Stimulated activated CD8-positive, alpha-beta memory T cell treated with anti-CD3 and anti-CD28 coated beads, Interleukin-7, amount 100 ng/mL, for 48 hours (primary cell): Measurements from ENCODE around the gene GTSE1.
A peak's percentile ranks its signal among the peaks of the same experiment; 100 is the strongest.

Experiments
- DNase-seq, 2 donors: peaks; one replicate each; pipeline ENCODE4 v3.0.0-alpha.2; 2020; ENCODE audit warnings: low read depth in 1 of 2; ENCODE audit errors: extremely low read depth in 1 of 2

GTSE1 gene

GRCh38 chr22:46323162-46323561 lies 26.5 kb downstream of the GTSE1 start:
- DNase-seq: no peak

GRCh38 chr22:46326066-46326680 lies 29.5 kb downstream of the GTSE1 start:
- no peak for DNase-seq

DNA sequence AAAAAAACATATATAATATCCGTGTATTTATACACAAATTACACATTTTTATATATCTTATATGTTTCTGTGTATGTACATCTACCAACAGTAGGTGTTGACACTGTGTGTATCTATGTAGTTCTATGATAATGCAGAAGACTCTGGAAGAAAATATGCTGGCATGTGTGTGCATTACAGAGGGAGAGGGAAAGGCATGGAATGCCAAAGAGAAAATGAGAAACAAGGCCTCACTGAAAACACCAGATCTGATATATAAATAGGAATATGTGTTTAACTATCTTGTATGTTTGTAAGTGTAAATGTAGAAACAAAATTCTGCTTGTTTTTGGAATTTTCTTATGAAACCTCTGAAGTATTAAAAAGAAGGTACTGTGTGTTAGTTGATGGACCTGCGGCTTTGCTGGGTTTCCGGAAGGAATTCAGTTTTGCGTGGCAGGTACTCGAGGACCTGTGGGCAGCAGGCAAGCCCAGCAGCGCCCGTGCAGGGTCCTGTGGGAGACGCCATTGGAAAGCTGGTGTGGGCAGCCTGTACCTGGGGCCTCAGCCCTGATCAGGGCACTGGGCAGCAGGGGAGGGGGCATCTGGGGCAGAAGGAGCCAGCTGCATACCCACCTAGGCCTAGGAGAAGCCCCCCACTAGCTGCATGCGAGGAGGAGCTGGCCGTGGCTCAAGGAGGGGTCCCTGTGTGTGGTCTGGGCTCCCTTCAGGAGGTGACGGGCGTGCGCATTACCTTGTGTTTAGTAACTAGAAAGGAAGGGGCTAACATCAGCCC lies 31.2 kb downstream of the GTSE1 start:
- no peak for DNase-seq

DNA sequence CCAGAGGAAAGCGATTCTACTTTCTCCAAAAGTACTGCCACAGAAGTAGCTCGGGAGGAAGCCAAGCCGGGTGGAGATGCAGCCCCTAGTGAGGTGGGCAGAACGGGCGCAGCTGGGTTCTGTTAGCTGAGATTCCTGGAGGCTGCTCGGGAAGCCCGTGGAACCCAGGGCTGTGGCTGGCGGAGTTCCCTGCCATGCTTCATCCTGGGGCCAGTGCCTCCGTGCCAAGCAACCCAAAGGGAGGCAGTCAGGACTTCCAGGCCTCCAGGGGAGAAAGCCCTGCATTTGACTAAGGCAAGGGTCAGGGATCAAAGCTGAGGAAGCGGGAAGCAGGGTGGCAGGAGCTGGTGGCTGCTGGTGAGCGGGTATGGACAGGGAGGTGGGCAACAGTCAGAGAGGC lies 32.1 kb downstream of the GTSE1 start:
- no peak for DNase-seq

DNA sequence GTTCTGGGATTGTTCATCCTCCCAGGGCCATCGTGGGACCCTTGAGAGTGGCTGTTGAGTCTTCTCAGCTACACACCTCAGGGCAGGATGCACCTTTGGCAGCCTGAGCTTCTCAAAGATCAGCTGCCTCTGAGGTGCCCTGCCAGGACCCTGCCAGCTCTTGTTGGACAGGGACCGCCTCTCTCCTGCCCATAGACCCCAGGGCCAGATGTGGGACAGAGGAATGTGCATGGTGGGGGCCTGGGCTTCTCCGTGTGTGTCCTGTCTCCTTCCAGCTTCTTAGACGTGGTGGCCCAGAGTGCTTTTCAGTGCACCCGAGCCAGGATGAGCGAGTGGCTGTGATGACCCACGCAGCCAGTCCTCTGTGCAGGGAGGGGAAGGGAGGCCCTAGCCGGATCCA lies 32.9 kb downstream of the GTSE1 start:
- DNase-seq: no peak

DNA sequence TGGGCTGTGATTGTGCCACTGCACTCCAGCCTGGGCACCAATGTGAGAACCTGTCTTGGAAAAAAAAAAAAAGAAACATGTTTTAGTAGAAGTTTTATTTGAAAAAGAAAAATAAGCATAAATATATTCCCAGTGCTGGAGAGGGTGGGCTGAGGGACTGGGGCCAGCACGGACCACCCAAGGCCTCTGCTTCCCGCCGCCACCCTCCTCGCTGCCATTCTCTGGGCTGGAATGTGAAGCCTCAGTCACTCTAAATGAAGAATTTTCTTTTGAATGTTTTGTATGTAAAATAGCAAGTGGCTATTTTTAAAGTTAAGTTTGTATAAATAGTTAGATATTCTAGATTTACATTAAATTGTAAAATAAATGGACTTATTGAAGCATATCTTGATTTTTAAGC lies 33.8 kb downstream of the GTSE1 start:
- no peak for DNase-seq

DNA sequence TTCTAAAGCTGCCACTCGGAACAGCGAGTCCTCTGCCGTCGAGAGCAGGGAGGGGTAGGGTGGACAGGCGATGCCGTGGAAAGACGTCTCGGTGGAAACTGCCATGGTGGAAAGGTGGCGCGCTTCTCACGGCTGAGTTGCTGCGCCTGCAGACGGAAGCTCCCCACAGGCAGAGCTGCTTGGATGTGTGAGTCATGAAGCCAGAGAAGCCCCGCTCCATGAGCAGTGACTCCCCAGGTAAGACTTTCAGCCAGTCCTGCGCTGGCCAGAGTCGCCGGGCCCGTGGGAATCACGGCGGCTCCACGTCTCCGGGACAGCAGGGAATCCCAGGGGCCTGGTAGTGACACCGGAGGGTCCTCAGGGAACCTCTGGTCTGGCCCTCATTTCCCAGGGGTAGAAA lies 34.8 kb downstream of the GTSE1 start:
- DNase-seq: no peak

DNA sequence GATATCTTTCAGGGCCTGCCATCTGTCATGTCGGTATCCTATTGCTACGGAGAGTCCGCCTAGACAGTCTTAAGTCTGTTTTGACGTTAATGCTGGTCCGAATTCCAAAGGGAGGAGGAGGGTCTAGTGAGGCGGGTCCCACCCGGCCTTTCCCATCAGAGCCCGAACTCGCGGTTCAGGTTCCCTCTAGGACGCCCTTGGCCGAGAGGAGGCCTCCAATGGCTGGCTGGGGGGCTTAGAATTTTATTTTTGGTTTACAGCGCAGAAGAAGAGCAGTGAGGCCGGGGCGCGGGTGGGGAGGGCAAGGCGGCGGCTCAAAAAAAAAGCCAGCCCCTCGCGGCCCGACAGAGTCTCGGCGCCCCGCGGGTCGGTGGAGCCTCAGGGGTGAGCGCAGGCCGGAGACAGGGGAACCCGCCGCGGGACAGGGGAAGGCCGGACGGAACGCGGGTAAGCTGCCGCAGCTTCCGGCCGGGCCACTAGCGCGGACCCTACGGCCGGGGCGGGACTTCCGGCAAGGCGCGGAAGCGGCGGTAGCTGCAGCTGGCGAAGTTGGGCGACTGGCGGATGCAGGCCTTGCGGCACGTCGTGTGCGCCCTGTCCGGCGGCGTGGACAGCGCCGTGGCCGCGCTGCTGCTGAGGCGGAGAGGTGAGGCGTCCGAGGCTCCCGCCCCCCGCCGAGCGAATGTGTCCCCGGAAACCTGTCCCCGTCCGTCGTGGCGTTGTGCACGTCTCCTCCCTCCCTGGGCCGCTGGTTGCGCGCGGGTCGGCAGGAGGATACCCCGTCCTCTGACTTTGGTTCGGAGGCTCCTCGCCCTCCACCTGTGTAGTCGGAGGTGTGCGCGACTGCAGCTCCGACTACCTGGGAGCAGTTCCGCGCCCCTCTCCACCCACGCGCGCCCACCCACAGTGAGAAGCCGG lies 38.8 kb downstream of the GTSE1 start, which contains the start of gene TRMU:
Gene TRMU, plus strand, starts transcription at position 514 of the 918 bp plus-strand sequence. Its CDS starts 51 bp downstream, at position 565.
- peak; percentile 69 to 71 for DNase-seq

GRCh38 chr22:46336119-46337078 lies 39.7 kb downstream of the GTSE1 start:
- DNase-seq: no peak

- no peak for DNase-seq
Measured at GRCh38 chr22:46337870-46338269, 41.2 kb downstream of the GTSE1 start.

DNA sequence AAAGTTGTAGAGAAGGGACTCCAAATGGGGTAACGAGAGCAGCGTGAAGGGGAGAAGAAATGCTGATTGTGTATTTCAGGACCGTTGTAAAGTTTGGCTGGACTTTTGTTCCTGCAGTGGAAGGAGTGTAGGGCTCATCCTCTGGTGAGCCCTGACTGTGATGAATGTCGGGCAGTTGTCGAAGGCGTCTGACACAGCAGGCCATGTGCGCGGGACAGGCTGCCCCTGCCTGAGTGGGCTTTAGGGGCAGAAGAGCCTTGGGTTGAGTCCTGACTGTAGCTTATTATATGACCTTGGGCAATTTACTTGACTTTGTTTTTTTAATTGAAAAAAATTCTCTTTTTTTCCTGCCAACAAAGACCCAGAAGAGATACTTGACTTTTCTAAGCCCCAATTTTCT lies 42.0 kb downstream of the GTSE1 start:
- DNase-seq: no peak

DNA sequence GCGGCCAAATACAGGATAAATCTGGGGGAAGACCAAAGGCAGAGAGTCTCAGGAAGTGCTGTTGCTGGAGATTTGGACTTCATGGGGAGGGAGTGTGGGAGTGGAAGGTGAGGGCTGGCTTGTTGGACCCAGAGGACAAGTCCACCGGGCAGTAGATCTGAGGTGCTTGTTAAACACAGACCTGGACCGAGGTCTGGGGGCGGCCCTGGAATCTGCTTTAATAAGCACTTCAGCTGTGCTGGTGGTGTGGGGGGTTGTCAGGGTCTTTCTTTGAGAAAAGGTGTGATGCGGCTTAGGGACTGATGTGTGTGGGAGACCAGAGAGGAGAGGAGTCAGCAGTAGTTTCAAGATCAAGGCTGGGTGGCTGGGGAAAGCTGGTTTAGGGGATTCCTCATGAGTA lies 43.3 kb downstream of the GTSE1 start:
- no peak for DNase-seq

- no peak for DNase-seq
Measured at GRCh38 chr22:46340676-46341075, 44.0 kb downstream of the GTSE1 start.

DNA sequence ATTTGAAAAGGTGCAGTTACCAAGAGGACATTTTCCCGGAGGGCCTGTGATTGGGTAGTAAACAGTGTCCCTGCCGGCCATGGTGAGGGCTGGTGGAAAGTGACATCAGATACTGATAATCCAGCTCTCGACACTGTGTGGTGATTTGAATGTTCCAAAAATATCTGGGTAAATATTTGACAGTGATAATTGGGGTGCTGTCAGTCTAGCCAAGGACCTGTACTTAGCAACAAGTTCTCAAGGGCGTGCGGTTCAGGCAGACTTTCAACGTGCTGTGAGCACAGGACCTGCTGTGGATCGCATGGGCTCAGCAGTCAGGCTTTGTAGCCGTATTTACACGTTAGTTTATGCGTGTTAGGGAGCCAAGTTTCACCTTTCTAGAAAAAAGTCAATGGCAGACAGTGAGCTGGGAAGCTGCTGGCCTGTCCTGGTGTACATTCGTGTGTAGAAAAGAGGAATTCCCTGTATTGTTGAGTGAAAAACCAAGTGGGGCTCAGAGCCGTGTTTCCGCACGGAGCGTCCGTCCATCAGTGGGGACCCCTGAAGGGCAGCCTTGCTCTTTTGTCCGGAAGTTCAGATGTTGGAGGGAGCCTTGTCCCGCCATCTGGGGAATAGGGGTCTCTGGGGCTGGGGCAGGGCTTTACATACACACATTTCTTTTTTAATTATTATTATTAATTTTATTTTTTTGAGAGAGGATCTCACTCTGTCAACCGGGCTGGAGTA lies 50.2 kb downstream of the GTSE1 start:
- no peak for DNase-seq

DNA sequence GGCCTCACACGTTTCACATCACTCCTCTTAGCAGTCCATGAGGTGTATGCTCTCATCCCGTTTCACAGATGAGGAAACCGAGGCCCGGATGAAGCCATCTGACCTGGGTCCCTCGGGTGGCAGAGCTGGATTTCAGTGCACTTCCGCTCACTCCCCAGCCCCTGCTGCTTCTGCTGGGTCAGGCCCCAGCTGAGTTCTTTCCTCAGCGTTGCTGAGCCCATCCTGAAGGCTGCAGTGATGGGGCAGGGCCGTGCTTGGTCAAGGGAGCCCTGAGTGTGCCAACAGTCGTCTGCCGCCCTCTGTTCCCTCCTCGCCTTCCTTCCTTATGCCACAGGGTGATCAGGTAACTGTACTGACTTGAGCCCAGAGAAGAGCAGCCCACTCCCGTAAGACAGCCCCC lies 51.0 kb downstream of the GTSE1 start:
- DNase-seq: no peak

DNA sequence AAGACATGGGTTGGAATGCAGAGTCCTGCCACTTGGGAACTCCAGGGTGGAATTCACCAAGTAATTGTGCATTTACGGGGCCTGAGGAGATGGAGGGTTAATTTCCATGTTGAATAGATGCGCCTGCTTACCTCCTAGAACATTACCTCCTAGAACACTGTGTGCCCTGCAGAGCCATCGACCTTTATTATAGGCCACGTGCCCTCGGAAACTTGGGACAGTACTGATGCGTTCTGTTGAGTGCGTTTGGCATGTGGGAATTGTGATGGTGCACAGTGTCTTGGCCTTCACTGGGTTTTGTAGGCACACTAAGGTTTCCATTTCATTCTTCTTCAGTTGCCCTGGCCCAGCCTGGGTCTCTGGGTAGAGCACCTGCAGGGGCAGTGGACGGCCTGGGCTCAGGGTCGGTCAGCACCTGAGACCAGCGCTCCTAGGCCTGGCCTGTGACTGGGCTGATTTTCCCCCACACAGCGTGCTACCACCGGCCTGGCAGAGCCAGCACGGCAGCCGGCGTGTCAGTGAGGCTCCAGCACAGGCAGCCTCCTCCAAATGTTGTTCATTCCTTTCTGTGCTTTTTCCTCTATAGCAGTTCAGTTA lies 51.5 kb downstream of the GTSE1 start:
- no peak for DNase-seq

DNA sequence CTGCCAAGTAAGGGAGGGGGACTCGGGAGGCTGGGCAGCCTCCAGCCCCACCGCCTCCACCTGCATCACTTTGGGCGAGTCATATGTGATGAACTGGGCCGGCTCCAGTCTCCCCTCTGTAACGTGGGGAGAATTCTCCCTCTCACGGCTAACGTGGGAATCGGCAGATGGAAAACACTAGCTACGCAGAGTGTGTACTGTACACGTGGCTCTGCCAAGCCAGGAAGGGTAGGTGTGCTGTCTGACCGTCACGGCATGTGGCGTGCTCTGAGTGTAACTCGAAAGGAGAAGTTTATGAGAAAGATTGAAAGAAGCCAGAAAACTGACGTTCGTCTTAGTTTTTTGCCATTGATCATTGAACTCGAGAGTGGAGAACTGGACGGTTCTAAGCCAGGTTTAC lies 52.6 kb downstream of the GTSE1 start:
- DNase-seq: no peak

GRCh38 chr22:46349681-46350080 lies 53.0 kb downstream of the GTSE1 start:
- DNase-seq: no peak

- no peak for DNase-seq
Measured at GRCh38 chr22:46350121-46350520, 53.5 kb downstream of the GTSE1 start.
